ENCODE measurements around the gene ALOX15B. TPM values are rescaled to one million over a fixed set of nuclear protein-coding genes. Genes with fewer than 3 reads are reported as not detected.
A peak's percentile ranks its signal among the peaks of the same experiment; 100 is the strongest.

Gene ALOX15B
- polyA plus RNA-seq, 1 of the 3 experiments (the other 2 are of a cell fraction), result not detected

GRCh38 chr17:8041249-8041928 is 2.5 kb downstream of the ALOX15B start:
- no peak overlapping the region for H3K9ac ChIP-seq
- no peak overlapping the region for H2AFZ ChIP-seq (ENCODE audit: low read depth)
- peak; percentile 73 for DNase-seq
- CTCF ChIA-PET, result interaction anchor here (0.6 to 9.9 kb wide), 71 partner anchors 8 to 452 kb away, joined by 3 to 228 read pairs (median 5); partner anchors contain the start of genes ALOX12B, CNTROB, GUCY2D and KDM6B
- H3K36me3 ChIP-seq (replicated peaks in 1 of 2; ENCODE audit: control insufficient read depth in 1 of 2, insufficient read depth in 2 of 2, low read length in 1 of 2), result no peaks in the 10 kb centered on the region
- 28% methylated on average over 7 of the region's 8 CpGs for WGBS (ENCODE audit: low lambda C conversion rate)
- H3K9me3 ChIP-seq, result no peaks in the 10 kb centered on the region
- peaks cover 7% of the 10 kb centered on the region for H3F3A ChIP-seq (replicated peaks; ENCODE audit: insufficient read depth)
- H3K27me3 ChIP-seq (ENCODE audit: insufficient read depth), result peaks cover 6% of the 10 kb centered on the region
- H3K4me1 ChIP-seq (ENCODE audit: control insufficient read depth in 1 of 2, insufficient read depth in 2 of 2, low read depth in 1 of 2, low read length in 1 of 2), result peaks cover 5 to 8% of the 10 kb centered on the region in 2 experiments; a peak in 2 of 4 replicates
- H4K20me1 ChIP-seq (ENCODE audit: insufficient read depth), result no peaks in the 10 kb centered on the region
- no peaks in the 10 kb centered on the region for H3K79me2 ChIP-seq (ENCODE audit: insufficient read depth)
- TF ChIP-seq CTCF (IDR thresholded peaks at IDR 0.05), result peak; percentile 76
- no peak for TF ChIP-seq NFIC (IDR thresholded peaks at IDR 0.05; ENCODE audit: borderline replicate concordance)
- peak; percentile 79 for TF ChIP-seq SMC3 (IDR thresholded peaks at IDR 0.05; ENCODE audit: low read depth, low read length)
- TF ChIP-seq USF1 (IDR thresholded peaks at IDR 0.05; ENCODE audit: borderline replicate concordance, low read depth), result no peak
- TF ChIP-seq RAD21 (IDR thresholded peaks at IDR 0.05; ENCODE audit: low read length), result peak; percentile 86
- POLR2A ChIA-PET, result interaction anchor here (0.6 to 1.2 kb wide), 4 partner anchors 9 to 262 kb away, joined by 3 read pairs; partner anchors contain the start of gene RNF227
- H3K4me2 ChIP-seq, result peak overlapping the region; percentile 40; the same call in 1 of the 2 replicates
- H3K4me3 ChIP-seq (ENCODE audit: low read depth in 2 of 2, low read length in 1 of 2), result no peak overlapping the region
- no peaks in the 10 kb centered on the region for H3K9me2 ChIP-seq
- H3K27ac ChIP-seq (ENCODE audit: low read depth in 2 of 2, low read length in 1 of 2), result peak overlapping the region in 1 of 2 experiments; percentile 53; a peak in 2 of 4 replicates

- POLR2A ChIA-PET, result interaction anchor here (0.9 to 1.2 kb wide), 2 partner anchors 9 to 126 kb away, joined by 3 read pairs; partner anchors contain the start of gene RNF227
- Histone ChIP-seq H3K36me3 (replicated peaks in 1 of 2; ENCODE audit: control insufficient read depth in 1 of 2, insufficient read depth in 2 of 2, low read length in 1 of 2) (no peaks in the 10 kb centered on the region), H3K79me2 (ENCODE audit: insufficient read depth) (no peaks in the 10 kb centered on the region), H3K9ac (no peak overlapping the region), H3K4me3 (ENCODE audit: low read depth in 2 of 2, low read length in 1 of 2) (no peak overlapping the region), H4K20me1 (ENCODE audit: insufficient read depth) (no peaks in the 10 kb centered on the region), H2AFZ (ENCODE audit: low read depth) (no peak overlapping the region), H3K9me2 (no peaks in the 10 kb centered on the region), H3F3A (replicated peaks; ENCODE audit: insufficient read depth) (peaks cover 7% of the 10 kb centered on the region), H3K27ac (ENCODE audit: low read depth in 2 of 2, low read length in 1 of 2) (no peak overlapping the region), H3K4me1 (ENCODE audit: control insufficient read depth in 1 of 2, insufficient read depth in 2 of 2, low read depth in 1 of 2, low read length in 1 of 2) (peaks cover 5 to 8% of the 10 kb centered on the region in 2 experiments; a peak in 2 of 4 replicates), H3K27me3 (ENCODE audit: insufficient read depth) (peaks cover 10% of the 10 kb centered on the region), H3K9me3 (no peaks in the 10 kb centered on the region), H3K4me2 (no peak overlapping the region)
- DNase-seq, result no peak
- TF ChIP-seq JUND (IDR thresholded peaks at IDR 0.05) (no peak), CTCF (IDR thresholded peaks at IDR 0.05) (no peak), MAX (IDR thresholded peaks at IDR 0.05; ENCODE audit: low read depth) (no peak), REST (IDR thresholded peaks at IDR 0.05; ENCODE audit: low read depth, low read length) (no peak), USF1 (IDR thresholded peaks at IDR 0.05; ENCODE audit: borderline replicate concordance, low read depth) (no peak), FOSL2 (IDR thresholded peaks at IDR 0.05; ENCODE audit: borderline replicate concordance, low read depth) (no peak), FOXJ3 (CRISPR knock-in tag; IDR thresholded peaks at IDR 0.05) (no peak)
- CTCF ChIA-PET, result interaction anchor here (0.6 to 9.9 kb wide), 63 partner anchors 9 to 453 kb away, joined by 3 to 228 read pairs (median 5); partner anchors contain the start of genes ALOX12B, CNTROB, GUCY2D and KDM6B
Measured at GRCh38 chr17:8041979-8042378, 3.1 kb downstream of the ALOX15B start.
